Breast epithelium (tissue), 3 donors: ENCODE data around the gene EDAR.

Source experiments
- CTCF ChIP-seq, 3 donors: fragments of 450-650 bp; IDR thresholded peaks; one replicate each; pipeline ENCODE4 v1.5.1; 2016 to 2017; ENCODE audit warnings: antibody characterized with exemption in 3 of 3, mild to moderate bottlenecking in 3 of 3, moderate library complexity in 3 of 3
- POLR2A ChIP-seq: fragments of 450-650 bp; IDR thresholded peaks from one replicate; pipeline ENCODE4 v1.6.1; 2016; ENCODE audit warnings: antibody characterized with exemption, mild to moderate bottlenecking, moderate library complexity
- POLR2AphosphoS5 ChIP-seq, 3 donors: sonication (generic); formaldehyde crosslinking; IDR thresholded peaks; one replicate each; pipeline ENCODE4 v1.6.1; 2017; ENCODE audit warnings: antibody characterized with exemption in 3 of 3

DNA sequence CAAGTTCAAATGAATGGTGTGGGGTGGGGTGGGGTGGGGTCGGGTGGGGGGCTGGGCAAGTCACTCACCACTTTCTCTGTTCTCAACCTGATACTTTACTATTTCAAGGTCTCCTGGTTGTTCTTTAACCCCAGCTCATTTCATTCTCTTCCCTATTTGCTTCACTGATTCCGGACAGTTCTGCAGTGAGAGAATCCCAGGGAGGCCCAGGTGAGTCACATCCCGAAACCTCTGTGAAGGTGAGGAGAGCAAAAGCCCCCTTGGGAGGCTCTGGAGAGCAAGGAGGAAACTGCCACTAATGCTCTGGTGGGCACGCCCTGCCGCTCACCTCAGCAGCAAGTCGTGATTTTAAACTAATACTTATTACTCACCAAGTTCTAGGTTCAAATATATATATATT, 8.9 kb downstream of the EDAR start:
- TF ChIP-seq POLR2AphosphoS5 (IDR thresholded peaks at IDR 0.05) (no peak), CTCF (IDR thresholded peaks at IDR 0.05) (no peak), POLR2A (no peak)
